ENCODE results near the gene CD248. TPM values are rescaled to one million over a fixed set of nuclear protein-coding genes. Genes with fewer than 3 reads are reported as not detected.

The CD248 gene
- total RNA-seq, 2 experiments from 2014 or later, result 3.3 to 3.4 TPM

GRCh38 chr11:66363805-66364535 is 47.1 kb upstream of the CD248 start:
- Histone ChIP-seq H3K36me3 (ENCODE audit: insufficient read depth, low read length) (peaks cover 8% of the 10 kb centered on the region), H3K4me3 (ENCODE audit: low read length) (no peak overlapping the region), H3K27ac (ENCODE audit: low read depth in 1 of 2, low read length in 2 of 2) (no peak overlapping the region), H3K4me1 (ENCODE audit: insufficient read depth, low read length) (no peaks in the 10 kb centered on the region), H3K9me3 (ENCODE audit: control insufficient read depth in 1 of 2, insufficient read depth in 1 of 2, low read length in 2 of 2) (no peaks in the 10 kb centered on the region), H3K27me3 (ENCODE audit: control insufficient read depth in 1 of 2, insufficient read depth in 2 of 2, low read length in 2 of 2) (no peaks in the 10 kb centered on the region)
- no peak overlapping the region for H3K4me3 Mint-ChIP-seq
- ATAC-seq (ENCODE audit: poor library complexity) (peak; percentile 77), DNase-seq (peak; percentile 51 to 77 (median 60))
- CTCF ChIA-PET, result interaction anchor here (0.7 to 2.7 kb wide), 5 partner anchors 20 to 1731 kb away, joined by 3 to 14 read pairs (median 9); partner anchors contain the start of gene BRMS1
- H3K36me3 Mint-ChIP-seq (ENCODE audit: low read depth), result no peaks in the 10 kb centered on the region
- TF ChIP-seq CTCF (IDR thresholded peaks at IDR 0.05), result peak; percentile 72
- no peaks in the 10 kb centered on the region for H3K27me3 Mint-ChIP-seq
- no peak overlapping the region for H3K27ac Mint-ChIP-seq
- POLR2A ChIA-PET, result interaction anchor here (0.7 to 1.3 kb wide), 5 partner anchors 8 to 479 kb away, joined by 3 to 4 read pairs (median 3); partner anchors contain the start of gene SLC29A2
- no peaks in the 10 kb centered on the region for H3K4me1 Mint-ChIP-seq (ENCODE audit: low read depth)
- intact Hi-C loops (cut with DNase I, micrococcal nuclease), result no loop called here
- H3K9me3 Mint-ChIP-seq, result no peaks in the 10 kb centered on the region

GRCh38 chr11:66363187-66363601 is 46.4 kb upstream of the CD248 start:
- TF ChIP-seq CTCF (IDR thresholded peaks at IDR 0.05), result no peak
- CTCF ChIA-PET, result interaction anchor here (1.5 to 2.7 kb wide), 4 partner anchors 19 to 51 kb away, joined by 4 to 14 read pairs (median 9); partner anchors contain the start of gene BRMS1
- Mint-ChIP-seq H3K36me3 (ENCODE audit: low read depth) (no peaks in the 10 kb centered on the region), H3K27me3 (no peaks in the 10 kb centered on the region), H3K27ac (no peak overlapping the region), H3K4me1 (ENCODE audit: low read depth) (no peaks in the 10 kb centered on the region), H3K9me3 (no peaks in the 10 kb centered on the region), H3K4me3 (no peak overlapping the region)
- ATAC-seq (ENCODE audit: poor library complexity) (no peak), DNase-seq (no peak)
- no peaks in the 10 kb centered on the region for H3K9me3 ChIP-seq (ENCODE audit: control insufficient read depth in 1 of 2, insufficient read depth in 1 of 2, low read length in 2 of 2)
- intact Hi-C loops (cut with DNase I, micrococcal nuclease), result no loop called here
- H3K4me1 ChIP-seq (ENCODE audit: insufficient read depth, low read length), result no peaks in the 10 kb centered on the region
- no peaks in the 10 kb centered on the region for H3K27me3 ChIP-seq (ENCODE audit: control insufficient read depth in 1 of 2, insufficient read depth in 2 of 2, low read length in 2 of 2)
- no peak overlapping the region for H3K27ac ChIP-seq (ENCODE audit: low read depth in 1 of 2, low read length in 2 of 2)
- POLR2A ChIA-PET, result interaction anchor here (0.7 to 1.3 kb wide), 4 partner anchors 9 to 480 kb away, joined by 3 to 4 read pairs (median 3); partner anchors contain the start of gene SLC29A2
- H3K36me3 ChIP-seq (ENCODE audit: insufficient read depth, low read length), result peaks cover 8% of the 10 kb centered on the region
- H3K4me3 ChIP-seq (ENCODE audit: low read length), result no peak overlapping the region

GRCh38 chr11:66362481-66363147 is 45.8 kb upstream of the CD248 start:
- no peaks in the 10 kb centered on the region for H3K36me3 Mint-ChIP-seq (ENCODE audit: low read depth)
- ChIA-PET CTCF (interaction anchor here (1.5 to 2.7 kb wide), 3 partner anchors 24 to 51 kb away, joined by 9 to 14 read pairs (median 9); no protein-coding TSS in a partner anchor), POLR2A (interaction anchor here (1.1 to 1.5 kb wide), 2 partner anchors 9 to 24 kb away, joined by 3 read pairs; partner anchors contain the start of gene SLC29A2)
- no peak overlapping the region for H3K27ac ChIP-seq (ENCODE audit: low read depth in 1 of 2, low read length in 2 of 2)
- H3K27me3 Mint-ChIP-seq, result no peaks in the 10 kb centered on the region
- intact Hi-C loops (cut with DNase I, micrococcal nuclease), result no loop called here
- H3K4me1 ChIP-seq (ENCODE audit: insufficient read depth, low read length), result no peaks in the 10 kb centered on the region
- no peak for ATAC-seq (ENCODE audit: poor library complexity)
- no peak overlapping the region for H3K4me3 Mint-ChIP-seq
- no peak for DNase-seq
- peaks cover 8% of the 10 kb centered on the region for H3K36me3 ChIP-seq (ENCODE audit: insufficient read depth, low read length)
- H3K4me3 ChIP-seq (ENCODE audit: low read length), result no peak overlapping the region
- H3K27ac Mint-ChIP-seq, result no peak overlapping the region
- no peaks in the 10 kb centered on the region for H3K9me3 Mint-ChIP-seq
- no peak for TF ChIP-seq CTCF (IDR thresholded peaks at IDR 0.05)
- H3K27me3 ChIP-seq (ENCODE audit: control insufficient read depth in 1 of 2, insufficient read depth in 2 of 2, low read length in 2 of 2), result no peaks in the 10 kb centered on the region
- H3K9me3 ChIP-seq (ENCODE audit: control insufficient read depth in 1 of 2, insufficient read depth in 1 of 2, low read length in 2 of 2), result no peaks in the 10 kb centered on the region
- no peaks in the 10 kb centered on the region for H3K4me1 Mint-ChIP-seq (ENCODE audit: low read depth)

All from CD4-positive, alpha-beta T cell (primary cell).